GM20431 (cell line): ENCODE measurements around the gene PIGBOS1.
"Not testable (repeated sequence)": the region's sequence is repeated elsewhere in the genome, so short reads cannot be mapped to it uniquely, and the experiment has no call there.

ENCODE experiments used
- in situ Hi-C: fragments of 300-500 bp; cut with MseI, MboI; formaldehyde crosslinking; loops from one replicate; pipeline ENCODE4 v1.15.0; 2020; ENCODE audit warnings: low sequenced_read_pairs; ENCODE audit not compliant: unreplicated experiment

PIGBOS1 gene

GRCh38 chr15:55302801-55303200 is 16.1 kb downstream of the PIGBOS1 start:
- in situ Hi-C loops = not testable (repeated sequence)

- in situ Hi-C loops = loop anchor here (10.0 kb wide), 1 partner anchor 83 kb away; no protein-coding TSS in a partner anchor
Measured at GRCh38 chr15:55297315-55297714, 21.6 kb downstream of the PIGBOS1 start.

- in situ Hi-C loops = loop anchor here (10.0 kb wide), 1 partner anchor 76 kb away; no protein-coding TSS in a partner anchor
Measured at GRCh38 chr15:55290528-55291057, 28.3 kb downstream of the PIGBOS1 start.

- in situ Hi-C loops = loop anchor here (10.0 kb wide), 1 partner anchor 75 kb away; no protein-coding TSS in a partner anchor
Measured at GRCh38 chr15:55289746-55290527, 29.0 kb downstream of the PIGBOS1 start, which contains the start of gene RAB27A. Gene RAB27A (minus strand): TSS chr15:55289813. CDS start chr15:55234934, 54,879 bp downstream.

- in situ Hi-C loops = no loop called here
Measured at GRCh38 chr15:55289011-55289745, 29.7 kb downstream of the PIGBOS1 start.

GRCh38 chr15:55288006-55288717 is 30.8 kb downstream of the PIGBOS1 start:
- in situ Hi-C loops = no loop called here

- in situ Hi-C loops = not testable (repeated sequence)
Measured at GRCh38 chr15:55286442-55287189, 32.3 kb downstream of the PIGBOS1 start.

GRCh38 chr15:55284426-55284825 is 34.5 kb downstream of the PIGBOS1 start:
- in situ Hi-C loops = no loop called here

GRCh38 chr15:55283379-55284147 is 35.4 kb downstream of the PIGBOS1 start:
- in situ Hi-C loops = no loop called here

GRCh38 chr15:55282284-55282833 is 36.6 kb downstream of the PIGBOS1 start:
- in situ Hi-C loops = no loop called here

- in situ Hi-C loops = no loop called here
Measured at GRCh38 chr15:55281517-55282228, 37.2 kb downstream of the PIGBOS1 start.

GRCh38 chr15:55280589-55280988 is 38.3 kb downstream of the PIGBOS1 start:
- in situ Hi-C loops = not testable (repeated sequence)

- in situ Hi-C loops = no loop called here
Measured at GRCh38 chr15:55279746-55280351, 39.1 kb downstream of the PIGBOS1 start.

GRCh38 chr15:55279100-55279745 is 39.7 kb downstream of the PIGBOS1 start:
- in situ Hi-C loops = no loop called here

GRCh38 chr15:55277715-55278114 is 41.2 kb downstream of the PIGBOS1 start:
- in situ Hi-C loops = no loop called here

GRCh38 chr15:55277116-55277564 is 41.8 kb downstream of the PIGBOS1 start:
- in situ Hi-C loops = no loop called here

- in situ Hi-C loops = no loop called here
Measured at GRCh38 chr15:55276324-55276723, 42.6 kb downstream of the PIGBOS1 start.
